Measurements from ENCODE around the gene CCDC74A.

GRCh38 chr2:131519466-131519865, 8.2 kb upstream of the CCDC74A start:
- TF ChIP-seq TAF7 (tag; IDR thresholded peaks at IDR 0.05): no peak
- TF ChIP-seq ZNF133 (CRISPR knock-in tag; IDR thresholded peaks at IDR 0.05): no peak
- no peak for TF ChIP-seq USF2 (CRISPR knock-in tag; IDR thresholded peaks at IDR 0.05)
- no peak for TF ChIP-seq GABPB1 (CRISPR knock-in tag; IDR thresholded peaks at IDR 0.05)
- no peak for TF ChIP-seq EZH2 (IDR thresholded peaks at IDR 0.05; ENCODE audit: borderline replicate concordance, low read depth, low read length)
- no peak for TF ChIP-seq LCOR (CRISPR knock-in tag; IDR thresholded peaks at IDR 0.05)
- TF ChIP-seq ZNF324 (CRISPR knock-in tag; IDR thresholded peaks at IDR 0.05): no peak

Data from K562 (cell line).